ENCODE measurements around the gene UBE2R2.
"Not testable (repeated sequence)": the region's sequence is repeated elsewhere in the genome, so short reads cannot be mapped to it uniquely, and the experiment has no call there.

DNA sequence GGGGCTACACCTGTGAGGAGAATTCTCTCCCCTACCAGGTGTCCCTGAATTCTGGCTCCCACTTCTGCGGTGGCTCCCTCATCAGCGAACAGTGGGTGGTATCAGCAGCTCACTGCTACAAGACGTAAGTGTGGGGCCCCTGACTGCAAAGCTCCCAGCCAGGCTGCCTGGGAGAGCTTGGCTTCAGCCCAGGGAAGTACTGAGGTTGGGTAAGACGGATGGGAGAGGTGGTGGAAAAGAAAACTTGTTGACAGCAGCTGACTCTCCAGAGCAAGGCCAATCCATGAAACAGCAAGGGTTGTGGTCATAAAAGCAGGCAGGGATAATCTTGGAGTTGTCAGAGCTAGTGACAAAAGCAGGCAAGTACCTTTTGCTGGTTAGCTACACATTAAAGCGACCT, 20.3 kb upstream of the UBE2R2 start:
- TF ChIP-seq, protein P1, sequence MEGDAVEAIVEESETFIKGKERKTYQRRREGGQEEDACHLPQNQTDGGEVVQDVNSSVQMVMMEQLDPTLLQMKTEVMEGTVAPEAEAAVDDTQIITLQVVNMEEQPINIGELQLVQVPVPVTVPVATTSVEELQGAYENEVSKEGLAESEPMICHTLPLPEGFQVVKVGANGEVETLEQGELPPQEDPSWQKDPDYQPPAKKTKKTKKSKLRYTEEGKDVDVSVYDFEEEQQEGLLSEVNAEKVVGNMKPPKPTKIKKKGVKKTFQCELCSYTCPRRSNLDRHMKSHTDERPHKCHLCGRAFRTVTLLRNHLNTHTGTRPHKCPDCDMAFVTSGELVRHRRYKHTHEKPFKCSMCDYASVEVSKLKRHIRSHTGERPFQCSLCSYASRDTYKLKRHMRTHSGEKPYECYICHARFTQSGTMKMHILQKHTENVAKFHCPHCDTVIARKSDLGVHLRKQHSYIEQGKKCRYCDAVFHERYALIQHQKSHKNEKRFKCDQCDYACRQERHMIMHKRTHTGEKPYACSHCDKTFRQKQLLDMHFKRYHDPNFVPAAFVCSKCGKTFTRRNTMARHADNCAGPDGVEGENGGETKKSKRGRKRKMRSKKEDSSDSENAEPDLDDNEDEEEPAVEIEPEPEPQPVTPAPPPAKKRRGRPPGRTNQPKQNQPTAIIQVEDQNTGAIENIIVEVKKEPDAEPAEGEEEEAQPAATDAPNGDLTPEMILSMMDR (conservative IDR thresholded peaks at IDR 0.05 in 1 of 2, IDR thresholded peaks at IDR 0.05 in 1 of 2; ENCODE audit: low read depth in 1 of 2, low read length in 2 of 2), result not testable (repeated sequence)
- TF ChIP-seq EZH2 (IDR thresholded peaks at IDR 0.05; ENCODE audit: low read length, missing control alignments), result not testable (repeated sequence)

Data from fibroblast of lung (primary cell).